Right lung (tissue), 5 donors: ENCODE results near the gene STEAP1B. TPM values are rescaled to one million over a fixed set of nuclear protein-coding genes. Genes with fewer than 3 reads are reported as not detected.
"Not testable (repeated sequence)": the region's sequence is repeated elsewhere in the genome, so short reads cannot be mapped to it uniquely, and the experiment has no call there.

Experiments used
- DNase-seq, 2 donors: peaks; one replicate each; pipeline ENCODE4 v3.0.0-alpha.2; 2013
- polyA plus RNA-seq, 5 donors: library from polyadenylated mRNA; unstranded; fragments of 120-200 nt; gene quantifications; one replicate each; pipeline versions ENCODE4 v1.2.1 to v1.2.3, GENCODE V29; 2013; ENCODE audit warnings: inconsistent platforms in 1 of 5, low replicate concordance in 1 of 5; ENCODE audit not compliant: insufficient read length in 5 of 5, insufficient read depth in 1 of 5

Gene STEAP1B
- polyA plus RNA-seq, 5 donors: 1.7 to 3.4 (median 2.9) TPM

DNA sequence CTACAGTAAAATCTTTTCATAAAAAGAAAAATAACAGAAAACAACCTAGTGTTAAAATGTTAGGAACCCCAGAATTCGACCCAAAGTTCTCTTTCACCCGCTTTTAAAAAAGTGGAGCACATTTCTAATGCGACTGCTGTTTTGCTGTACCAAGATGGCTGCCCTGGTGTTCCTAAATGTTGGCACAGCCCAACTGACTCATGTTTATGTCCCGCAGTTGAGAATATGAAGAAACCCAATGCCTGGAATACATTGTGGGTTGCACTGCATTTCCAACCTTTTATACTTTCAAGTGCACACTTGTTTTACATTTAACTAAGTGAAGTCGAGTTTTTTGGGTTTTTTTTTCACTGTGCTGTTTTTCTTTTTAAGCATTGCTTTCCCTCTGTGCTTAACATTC lies 944 bp downstream of the STEAP1B start:
- no peak for DNase-seq

DNA sequence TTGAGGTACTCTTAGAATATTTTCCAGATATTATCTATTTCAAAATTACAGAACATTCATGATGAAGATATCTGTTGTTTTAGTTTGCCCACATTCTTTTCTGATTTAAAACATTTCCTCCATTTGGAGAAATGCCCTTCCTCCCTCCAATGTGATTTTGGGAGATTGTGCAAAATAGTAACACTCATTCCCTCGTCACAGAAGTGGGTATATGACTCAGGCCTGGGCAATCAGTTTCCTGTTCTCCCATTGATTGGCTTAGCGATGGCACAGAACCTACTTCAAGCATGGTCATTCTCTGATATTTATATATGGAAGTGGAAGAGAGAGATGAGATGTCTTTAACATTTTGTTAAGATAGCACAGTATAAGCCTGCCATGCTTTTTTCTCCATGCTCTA lies 3.1 kb downstream of the STEAP1B start:
- DNase-seq: not testable (repeated sequence)

DNA sequence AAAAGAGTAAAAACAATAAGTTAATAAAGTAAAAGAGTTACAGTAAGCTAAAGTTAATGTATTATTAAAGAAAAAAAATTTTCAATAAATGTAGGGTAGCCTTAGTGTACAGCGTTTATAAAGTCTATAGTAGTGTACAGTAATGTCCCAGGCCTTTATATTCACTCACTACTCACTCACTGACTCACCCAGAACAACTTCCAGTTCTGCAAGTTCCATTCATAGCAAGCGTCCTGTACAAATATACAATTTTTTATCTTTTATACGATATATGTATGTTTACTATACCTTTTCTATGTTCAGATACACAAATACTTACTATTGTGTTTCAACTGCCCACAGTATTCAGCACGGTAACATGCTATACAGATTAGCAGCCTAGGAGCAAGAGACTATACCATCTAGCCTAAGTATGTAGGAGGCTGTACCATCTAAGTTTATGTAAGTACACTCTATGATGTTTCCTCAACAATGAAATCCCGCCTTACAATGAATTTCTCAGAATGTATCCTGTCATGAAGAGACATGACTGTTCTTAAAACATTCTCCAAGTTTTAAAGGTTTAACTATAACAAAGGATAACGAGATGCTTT lies 3.6 kb downstream of the STEAP1B start:
- not testable (repeated sequence) for DNase-seq

DNA sequence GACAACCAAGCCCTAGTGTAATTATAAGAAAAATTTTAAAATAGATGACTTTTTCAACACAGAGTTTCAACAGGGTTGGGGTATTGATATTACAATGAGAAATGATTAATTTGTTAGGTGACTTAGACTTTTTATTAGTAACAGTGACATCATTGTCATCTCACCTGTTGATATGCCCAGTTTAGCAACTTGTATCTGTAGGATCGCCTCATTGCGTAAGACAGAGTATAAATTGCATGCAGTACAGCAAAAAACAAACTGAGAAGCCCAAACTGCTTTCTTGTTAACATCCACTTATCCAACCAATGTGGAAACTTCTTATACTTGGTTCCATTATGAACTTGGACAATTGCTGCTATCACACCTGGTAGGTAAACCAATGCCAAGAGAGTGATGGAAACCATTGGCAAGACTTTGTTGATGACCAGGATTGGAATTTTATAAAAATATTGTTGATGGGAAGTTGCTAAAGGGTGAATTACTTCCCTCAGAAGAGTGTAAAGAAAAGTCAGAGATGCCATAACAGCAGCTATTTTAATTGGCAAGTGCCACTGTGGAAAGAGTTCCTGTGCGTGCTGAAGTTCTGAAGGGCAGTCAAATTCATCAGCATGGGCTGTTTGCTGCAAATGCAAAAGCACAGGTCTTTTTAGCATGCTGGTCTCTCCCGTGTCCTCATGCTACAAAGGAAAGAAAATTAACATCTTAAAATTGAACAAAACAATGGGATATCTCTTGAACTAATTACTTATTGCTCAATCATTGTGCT lies 6.6 kb downstream of the STEAP1B start:
- DNase-seq: not testable (repeated sequence)

DNA sequence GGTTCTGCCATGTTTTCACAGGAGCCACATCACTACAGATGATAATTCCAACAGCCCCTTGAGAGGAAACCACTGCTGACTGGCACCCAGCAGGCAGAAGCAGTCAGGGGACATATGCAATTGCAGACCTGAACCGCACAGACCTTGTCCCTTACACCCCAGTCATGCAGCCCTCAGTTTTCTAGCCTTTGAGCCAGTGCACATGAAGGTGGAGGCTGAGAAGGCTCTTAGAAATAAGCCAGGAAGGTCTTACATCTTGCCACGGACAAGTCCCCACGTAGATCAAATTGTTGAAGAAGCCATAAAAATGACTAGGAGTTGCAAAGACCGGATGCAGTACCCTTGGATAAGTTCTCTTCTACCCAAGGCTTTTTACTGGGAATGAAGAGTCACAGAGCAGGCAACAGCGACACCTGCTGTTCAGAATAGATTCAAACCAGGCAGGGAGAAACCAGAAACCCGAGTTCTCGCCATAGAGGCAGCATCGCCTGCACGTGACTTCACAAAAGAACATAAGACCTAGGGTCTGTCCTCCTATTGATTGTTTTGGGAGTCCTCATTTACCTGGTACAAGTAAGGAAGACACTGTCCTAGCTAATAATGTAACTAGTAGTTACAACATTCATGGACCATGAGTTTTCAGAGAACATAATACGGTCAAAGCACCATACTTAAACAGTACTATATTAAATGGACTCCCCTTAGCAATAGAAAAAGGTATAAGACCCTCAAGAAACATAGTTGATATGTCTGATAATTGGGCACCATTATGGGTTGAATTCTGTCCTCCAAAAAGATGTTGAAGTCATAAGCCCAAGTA lies 11.1 kb downstream of the STEAP1B start:
- peak; percentile 65 to 76 for DNase-seq

DNA sequence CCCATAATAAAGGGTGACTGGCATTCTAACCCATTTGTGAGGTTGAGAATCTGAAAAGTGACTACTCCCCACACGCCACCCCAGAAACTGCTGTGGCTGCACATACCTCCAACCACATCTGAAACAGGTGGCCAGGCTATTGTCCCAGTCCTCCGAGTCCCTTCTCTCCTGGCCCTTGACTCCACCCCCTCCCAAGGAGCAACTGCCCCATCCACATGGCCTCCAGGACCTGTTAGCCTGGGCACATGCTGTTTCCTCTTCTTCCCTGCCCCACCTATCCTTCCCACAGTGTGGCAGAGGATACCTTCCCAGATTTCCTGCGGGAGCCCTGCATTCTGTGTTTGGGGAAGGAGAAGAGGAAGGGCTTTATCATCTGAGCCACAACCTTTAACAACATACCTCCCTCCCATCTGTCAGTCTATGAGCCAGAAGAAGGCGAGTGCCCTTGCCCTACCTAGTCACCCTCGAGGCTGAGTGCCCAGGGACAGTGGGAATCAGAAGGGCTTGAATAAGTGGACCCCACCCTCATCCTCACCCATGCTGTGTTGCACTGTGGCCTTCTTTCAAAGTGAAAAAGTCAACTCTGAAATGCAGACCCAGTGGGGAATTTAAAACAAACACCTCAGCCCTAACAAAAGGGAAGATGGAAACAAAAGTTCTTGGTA lies 11.9 kb downstream of the STEAP1B start:
- DNase-seq: no peak

DNA sequence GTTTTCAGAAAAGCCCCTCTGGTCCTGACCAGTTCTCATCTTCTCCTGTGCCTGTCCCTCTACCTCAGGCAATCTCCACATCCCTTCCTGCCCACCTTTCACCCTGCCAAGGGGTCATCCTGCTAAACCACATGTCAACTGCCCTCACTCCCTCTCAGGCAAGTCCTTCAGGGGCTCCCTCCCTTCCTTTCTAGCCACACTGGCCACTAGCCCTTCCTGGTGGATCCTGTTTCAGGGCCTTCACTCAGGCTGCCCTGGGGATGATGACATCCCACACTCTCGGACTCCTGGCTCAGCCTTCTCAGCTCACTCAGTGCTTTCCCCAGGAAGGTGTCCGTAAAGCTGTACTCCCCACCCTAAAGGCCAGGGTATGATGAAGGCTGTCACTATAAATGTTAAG lies 13.4 kb downstream of the STEAP1B start:
- no peak for DNase-seq

DNA sequence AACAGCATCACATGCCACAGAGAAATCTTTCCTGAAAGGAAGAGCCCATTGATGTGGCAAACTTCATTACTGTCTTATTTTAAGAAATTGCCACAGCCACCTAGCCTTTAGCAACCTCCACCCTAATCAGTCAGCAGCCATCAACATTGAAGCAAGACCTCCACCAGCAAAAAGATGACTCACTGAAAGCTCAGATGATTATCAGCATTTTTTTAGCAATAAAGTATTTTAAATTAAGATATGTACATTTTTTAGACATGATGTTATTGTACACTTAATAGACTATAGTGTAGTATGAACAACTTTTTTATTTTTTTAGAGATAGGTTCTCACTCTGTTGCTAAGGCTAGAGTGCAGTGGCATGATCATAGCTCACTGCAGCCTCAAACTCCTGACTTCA lies 14.8 kb downstream of the STEAP1B start:
- no peak for DNase-seq

DNA sequence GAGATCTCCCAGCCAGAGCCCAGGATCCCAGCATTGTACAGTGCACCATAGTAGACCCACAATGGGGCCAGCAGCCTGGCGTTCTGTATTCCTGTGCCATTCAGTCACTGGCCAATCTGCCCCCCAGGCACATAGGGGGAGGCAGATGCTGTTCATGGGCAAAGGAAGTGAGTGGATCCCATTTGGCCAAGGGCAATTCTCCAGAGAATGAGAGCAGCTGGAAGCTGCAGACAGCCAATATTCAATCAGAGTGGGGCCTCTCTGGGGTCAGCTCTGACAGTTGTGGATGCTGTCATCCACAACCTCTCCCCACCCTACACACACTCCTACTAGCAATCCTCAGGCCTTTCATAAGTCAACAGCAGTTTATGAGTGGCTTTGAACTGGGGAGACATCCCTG lies 17.5 kb downstream of the STEAP1B start:
- no peak for DNase-seq

DNA sequence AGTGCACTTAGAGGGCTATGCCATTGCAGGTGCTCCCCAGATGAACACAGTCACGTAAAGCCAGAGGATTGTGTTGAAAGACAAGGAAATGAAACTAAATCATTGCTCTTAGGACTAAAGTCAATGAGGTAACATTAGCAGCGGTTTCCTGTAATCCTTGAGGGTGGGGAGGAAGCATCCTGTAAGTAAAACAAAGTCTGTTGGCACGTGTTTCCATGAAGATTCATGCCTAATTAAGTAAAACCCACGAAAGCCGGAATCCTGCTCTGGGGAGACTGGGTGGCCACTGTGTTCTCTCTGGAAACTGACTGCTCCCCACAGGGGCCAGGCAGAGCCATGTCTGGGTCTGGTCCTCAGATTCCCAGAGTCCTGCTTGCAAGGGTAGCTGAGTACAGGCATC lies 18.3 kb downstream of the STEAP1B start:
- DNase-seq: no peak

DNA sequence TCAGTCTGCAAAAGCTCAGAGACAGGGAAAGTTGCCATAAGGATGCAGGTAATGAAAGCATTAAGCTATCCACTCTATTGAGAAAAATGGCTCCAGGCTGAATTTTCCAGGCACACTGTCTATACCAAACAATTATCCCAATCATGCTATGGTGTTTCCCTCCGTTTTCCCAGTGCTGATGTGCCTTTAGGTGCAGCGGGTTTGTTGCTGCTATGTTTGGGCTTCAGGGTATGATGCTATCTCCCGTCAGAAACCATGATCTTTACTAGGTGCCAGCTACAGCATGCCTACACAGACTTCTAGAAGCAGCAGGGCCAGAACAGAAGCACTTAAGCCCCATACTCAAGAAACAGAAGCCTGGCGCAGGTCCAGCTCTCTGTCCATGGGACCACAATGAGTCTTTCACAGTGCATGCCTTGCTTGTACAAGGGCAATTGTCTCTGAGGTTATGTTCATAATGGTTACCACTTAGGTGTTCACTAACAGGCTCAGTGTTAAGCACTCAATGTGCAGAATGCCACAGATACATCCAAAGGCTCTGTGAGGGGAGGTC lies 19.4 kb downstream of the STEAP1B start:
- no peak for DNase-seq

DNA sequence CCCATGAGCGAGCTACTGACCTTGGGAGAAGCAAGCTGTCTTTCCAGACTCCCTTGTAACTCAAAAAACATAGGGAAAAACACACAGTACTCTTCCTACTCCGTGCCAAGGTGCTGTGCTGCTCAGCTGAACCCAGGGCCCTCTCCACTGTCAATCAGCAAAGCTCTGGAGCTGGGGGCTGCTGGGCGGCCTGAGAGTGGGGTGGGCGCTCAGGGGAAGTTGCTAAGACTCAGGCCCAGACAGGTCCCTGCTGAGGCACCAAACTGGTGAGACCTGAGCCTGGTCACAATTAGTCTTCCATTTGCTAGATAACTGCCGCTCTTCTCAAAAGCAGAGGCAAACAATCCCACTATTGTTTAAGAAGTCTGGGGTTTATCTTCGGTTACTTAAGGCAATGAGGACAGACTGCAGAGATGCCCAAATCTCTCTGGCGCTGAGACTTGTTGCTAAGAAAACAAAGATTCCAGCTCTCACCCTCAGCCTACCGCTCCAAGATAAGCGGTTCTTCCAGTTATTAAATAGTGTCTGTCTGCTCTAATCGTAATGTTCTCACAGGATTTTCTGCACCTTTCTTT lies 22.0 kb downstream of the STEAP1B start:
- no peak for DNase-seq

DNA sequence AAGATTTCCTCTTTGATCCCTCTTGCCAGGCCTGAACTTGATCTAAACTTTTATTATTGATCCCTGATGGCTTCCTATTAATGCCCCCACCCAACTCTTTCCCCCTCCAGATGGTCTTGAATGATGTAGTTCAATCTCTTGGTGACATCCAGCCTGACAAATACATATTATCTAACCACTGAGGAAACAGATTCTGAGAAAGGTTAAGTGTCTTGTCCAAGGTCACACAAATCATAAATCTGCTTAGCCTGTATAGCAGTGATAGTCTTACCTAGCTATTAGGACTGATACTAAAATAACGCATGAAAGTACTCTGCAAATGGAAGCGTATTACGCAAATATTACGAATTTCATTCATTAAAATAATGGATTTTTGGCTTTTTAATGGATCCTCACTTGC lies 22.7 kb downstream of the STEAP1B start:
- no peak for DNase-seq

DNA sequence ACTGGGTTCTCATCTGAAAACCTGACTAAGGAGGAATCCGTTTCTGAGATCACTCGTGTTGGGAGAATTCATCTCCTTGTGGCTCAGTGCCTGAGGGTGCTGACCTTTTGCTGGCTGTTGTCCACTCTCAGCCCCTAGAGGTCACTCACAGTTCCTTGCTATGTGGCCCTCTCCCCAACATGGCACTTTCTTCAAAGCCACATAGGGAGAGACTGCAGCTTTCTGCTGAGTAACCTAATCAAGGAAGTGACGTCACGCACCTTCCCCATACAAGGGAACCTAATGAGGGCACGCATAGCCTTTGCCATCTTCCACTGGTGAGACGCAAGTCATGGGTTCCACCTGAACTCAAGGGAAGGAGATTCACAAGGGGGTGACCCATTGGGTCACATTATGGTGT lies 23.2 kb downstream of the STEAP1B start:
- DNase-seq: no peak

DNA sequence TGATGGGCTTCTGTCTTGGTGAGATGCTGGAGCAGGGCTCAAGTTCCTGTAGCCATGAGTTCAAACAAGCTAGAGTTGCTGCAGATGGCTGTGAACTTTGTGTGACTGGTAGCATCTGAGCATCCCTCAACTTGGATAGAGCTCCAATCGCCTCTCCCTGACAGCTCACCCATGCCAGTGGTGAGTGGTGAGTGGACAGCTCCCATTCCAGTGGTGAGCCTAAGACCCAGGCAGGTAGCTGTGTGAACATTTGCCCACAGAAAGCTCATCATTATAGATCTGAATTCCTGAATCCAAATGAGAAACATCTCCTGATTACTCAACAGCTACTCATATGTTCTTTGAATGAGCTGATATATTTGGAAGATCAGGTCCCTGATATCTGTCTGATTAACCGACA lies 25.3 kb downstream of the STEAP1B start:
- no peak for DNase-seq

DNA sequence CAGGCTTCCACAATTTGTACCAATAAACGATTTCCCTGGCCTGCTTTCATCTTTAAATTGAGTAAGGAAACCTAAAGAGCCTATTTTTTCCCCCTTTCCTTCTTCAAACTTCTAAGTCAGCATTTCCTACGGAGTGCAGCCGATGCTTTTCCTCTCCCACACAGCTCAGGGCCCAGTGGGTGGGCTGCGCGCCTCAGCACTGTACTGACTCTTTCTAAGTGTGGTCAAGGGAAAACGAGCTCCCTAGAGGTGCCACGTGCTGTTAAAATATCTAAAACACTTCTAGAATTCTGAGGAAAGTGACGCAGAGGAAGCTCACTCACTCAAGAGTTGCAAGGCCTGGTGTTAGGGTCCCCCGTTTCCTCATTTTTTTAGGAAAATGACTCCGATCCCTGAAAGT lies 29.0 kb downstream of the STEAP1B start:
- no peak for DNase-seq

DNA sequence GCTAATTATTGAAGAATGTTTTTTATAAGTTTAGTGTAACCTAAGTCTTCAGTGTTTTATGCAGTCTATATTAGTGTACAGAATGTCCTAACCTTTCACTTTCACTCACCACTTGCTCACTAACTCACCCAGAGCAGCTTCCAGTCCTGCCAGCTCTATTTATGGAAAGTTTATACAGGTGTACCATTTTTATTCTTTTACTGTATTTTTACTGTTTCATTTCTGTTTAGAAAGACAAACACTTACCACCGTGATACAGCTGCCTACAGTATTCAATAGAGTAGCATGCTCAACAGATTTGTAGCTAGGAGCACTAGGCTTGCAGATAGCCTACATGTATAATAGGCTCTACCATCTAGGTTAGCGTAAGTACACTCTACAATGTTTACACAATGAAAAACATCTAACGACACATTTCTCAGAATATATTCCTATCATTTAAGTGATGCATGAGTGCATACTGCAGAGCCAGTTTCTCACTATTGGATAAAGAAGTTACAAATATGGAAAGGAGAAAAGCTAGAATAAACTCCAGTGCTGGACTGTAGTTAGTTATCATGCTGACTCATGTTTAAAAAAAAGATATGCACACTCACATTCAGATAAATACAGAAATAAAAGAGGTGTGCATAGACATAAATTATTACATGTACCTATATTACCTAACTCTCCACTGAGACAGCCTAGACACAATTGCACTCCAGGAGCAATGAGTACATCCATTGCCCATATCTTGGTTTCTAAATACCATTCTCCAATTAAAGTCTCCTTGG lies 30.4 kb downstream of the STEAP1B start:
- DNase-seq: no peak

DNA sequence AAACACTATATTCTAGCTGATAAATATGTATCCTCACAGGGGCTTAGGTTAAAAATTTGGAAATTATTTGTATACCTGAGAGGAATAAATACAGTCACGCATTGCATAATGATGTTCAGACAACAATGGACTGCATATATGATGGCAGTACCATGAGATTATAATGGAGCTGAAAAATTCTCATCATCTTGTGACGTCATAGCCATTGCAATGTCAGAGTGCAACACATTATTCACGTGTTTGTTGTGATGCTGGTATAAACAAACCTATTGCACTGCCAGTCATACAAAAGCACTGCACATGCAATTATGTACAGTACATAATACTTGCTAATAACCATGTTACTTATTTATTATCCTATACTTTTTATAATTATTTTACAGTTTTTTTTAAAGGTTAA lies 31.4 kb downstream of the STEAP1B start:
- DNase-seq: no peak

DNA sequence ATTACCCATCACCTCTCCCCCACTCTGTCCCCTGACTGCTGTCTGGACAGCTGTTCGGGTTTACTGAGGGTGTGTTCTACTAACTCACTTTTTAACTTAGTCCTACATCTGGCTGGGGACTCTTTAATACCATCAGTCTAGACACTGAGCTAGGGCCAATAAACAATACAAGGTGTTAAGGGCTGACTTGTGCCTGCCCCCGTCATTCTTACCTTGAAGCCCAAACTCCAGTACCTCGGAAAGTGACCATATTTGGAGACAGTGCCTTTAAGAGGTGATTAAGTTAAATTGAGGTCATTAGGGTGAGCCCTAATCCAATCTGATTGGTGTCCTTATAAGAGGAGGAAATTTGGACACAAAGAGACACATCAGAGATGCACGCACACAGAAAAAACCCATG lies 35.7 kb downstream of the STEAP1B start:
- no peak for DNase-seq

DNA sequence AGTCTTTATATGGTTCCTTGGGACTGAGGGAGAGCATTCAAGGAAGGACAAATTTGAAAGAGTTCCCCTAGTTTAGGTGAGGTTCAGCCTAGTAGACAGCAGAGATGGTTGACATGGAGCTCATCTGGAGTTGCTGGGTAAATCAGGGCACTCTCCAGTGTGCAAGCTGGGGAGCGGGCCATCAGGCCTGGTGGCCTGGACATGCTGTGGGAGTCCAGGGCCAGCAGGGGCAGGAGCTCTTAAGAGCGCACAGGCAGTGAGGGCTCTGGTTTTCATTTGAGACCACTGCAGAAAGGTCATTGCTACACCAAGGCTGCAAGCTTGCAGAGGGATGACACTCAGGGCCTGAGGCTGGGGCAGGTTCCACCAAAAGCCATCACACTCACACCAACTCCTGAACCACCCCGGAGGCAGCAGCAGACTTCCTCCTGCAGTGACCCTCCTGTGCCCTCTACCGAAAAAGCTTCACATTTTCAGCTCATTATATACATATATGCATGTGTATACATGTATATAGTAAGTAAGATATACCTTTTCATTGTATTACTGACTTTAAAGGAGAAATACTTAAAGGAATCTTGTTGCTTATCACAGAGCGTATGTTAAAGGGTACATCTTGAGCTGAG lies 39.5 kb downstream of the STEAP1B start:
- DNase-seq: no peak
